OCI-LY7 (cell line): ENCODE results near the gene KLK12. TPM values are rescaled to one million over a fixed set of nuclear protein-coding genes. Genes with fewer than 3 reads are reported as not detected.
"Not testable (repeated sequence)": the region's sequence is repeated elsewhere in the genome, so short reads cannot be mapped to it uniquely, and the experiment has no call there.

Experiments used
- BruUV-seq: library from RNA; stranded (reverse); fragments of 400-500 nt; replicated peaks from 2 replicates; lab custom pipeline; 2021; lab: Mats Ljungman, UMichigan
- CTCF ChIA-PET: fragments of 300-600 bp; sonication (Branson Sonifier 250); formaldehyde crosslinking; loops from one replicate; lab custom pipeline; 2022; ENCODE audit warnings: antibody characterized with exemption; ENCODE audit not compliant: unreplicated experiment; lab: Charles Lee
- POLR2A ChIA-PET: fragments of 300-600 bp; sonication (Branson Sonifier 250); formaldehyde crosslinking; loops from one replicate; lab custom pipeline; 2022; ENCODE audit warnings: antibody characterized with exemption; lab: Charles Lee
- DNase-seq: peaks from one replicate; pipeline ENCODE4 v3.0.0-alpha.2; 2015; ENCODE audit warnings: low spot score
- H2AFZ ChIP-seq: fragments of 200-600 bp; sonication (generic), shearing (Covaris generic); 2 replicates; pipeline ENCODE4 v1.6.1; 2014; ENCODE audit warnings: mild to moderate bottlenecking, antibody characterized with exemption, low read length, moderate library complexity
- H3K27ac ChIP-seq: fragments of 200-600 bp; sonication (generic); 2 replicates; pipeline ENCODE4 v1.5.1; 2014; ENCODE audit warnings: mixed run types, low read depth, mild to moderate bottlenecking, moderate library complexity, low read length, inconsistent platforms; ENCODE audit not compliant: poor library complexity, severe bottlenecking
- H3K36me3 ChIP-seq: fragments of 200-600 bp; sonication (generic); 2 replicates; pipeline ENCODE4 v1.6.1; 2014; ENCODE audit warnings: mild to moderate bottlenecking, antibody characterized with exemption, low read length, moderate library complexity, mixed read lengths; ENCODE audit not compliant: insufficient read depth
- H3K4me1 ChIP-seq: fragments of 200-600 bp; sonication (generic); 2 replicates; pipeline ENCODE4 v1.5.1; 2014; ENCODE audit warnings: mild to moderate bottlenecking, low read length; ENCODE audit not compliant: insufficient read depth, poor library complexity, severe bottlenecking
- H3K4me2 ChIP-seq: fragments of 200-600 bp; sonication (generic); 2 replicates; pipeline ENCODE4 v1.6.1; 2014; ENCODE audit warnings: mild to moderate bottlenecking, low read length
- H3K4me3 ChIP-seq: fragments of 200-600 bp; sonication (generic); 2 replicates; pipeline ENCODE4 v1.5.1; 2014; ENCODE audit warnings: mild to moderate bottlenecking, low read depth, low read length; ENCODE audit not compliant: poor library complexity, severe bottlenecking
- H3K79me2 ChIP-seq: fragments of 200-600 bp; sonication (generic); 2 replicates; pipeline ENCODE4 v1.6.1; 2016; ENCODE audit warnings: low read depth, mild to moderate bottlenecking, low read length, moderate library complexity, mixed read lengths; ENCODE audit not compliant: insufficient read depth
- H3K9me2 ChIP-seq: fragments of 200-600 bp; sonication (generic); 2 replicates; pipeline ENCODE4 v1.6.1; 2016; ENCODE audit warnings: mild to moderate bottlenecking, low read length, mixed read lengths; ENCODE audit not compliant: insufficient read depth
- H3K9me3 ChIP-seq: fragments of 200-600 bp; sonication (generic); 2 replicates; pipeline ENCODE4 v1.6.1; 2014; ENCODE audit warnings: mild to moderate bottlenecking, mixed run types, low read length, mixed read lengths
- H4K20me1 ChIP-seq: fragments of 200-600 bp; sonication (generic); 2 replicates; pipeline ENCODE4 v1.6.1; 2014; ENCODE audit warnings: mild to moderate bottlenecking, antibody characterized with exemption, low read length, moderate library complexity, mixed read lengths; ENCODE audit not compliant: insufficient read depth
- EZH2phosphoT487 ChIP-seq: fragments of 200-600 bp; sonication (generic); IDR thresholded peaks from 2 replicates; pipeline ENCODE4 v1.6.1; 2018; ENCODE audit warnings: low read depth, borderline replicate concordance, mild to moderate bottlenecking, mixed run types, antibody characterized with exemption, low read length, moderate library complexity, mixed read lengths
- intact Hi-C: fragments of 100-400 bp; cut with micrococcal nuclease; formaldehyde crosslinking; loops from one replicate; pipeline ENCODE4 v1.10.0; 2022; ENCODE audit not compliant: unreplicated experiment
- total RNA-seq, 2 experiments: library from RNA; depleted of rRNA in 1 of 2; stranded (reverse); fragments of >200 nt in 1 of 2; shearing (Covaris generic) in 1 of 2; gene quantifications; 2 replicates each; pipeline ENCODE4 v1.2.3, GENCODE V29; 2014 to 2022
- TF ChIP-seq, protein P1 (sequence below): fragments of 200-600 bp; sonication (generic); conservative IDR thresholded peaks from 2 replicates; pipeline ENCODE4 v1.5.1; 2014; ENCODE audit warnings: mild to moderate bottlenecking, antibody characterized with exemption, low read length, moderate library complexity, mixed read lengths

Gene KLK12
- total RNA-seq, 2 experiments from 2014 or later = not detected

DNA sequence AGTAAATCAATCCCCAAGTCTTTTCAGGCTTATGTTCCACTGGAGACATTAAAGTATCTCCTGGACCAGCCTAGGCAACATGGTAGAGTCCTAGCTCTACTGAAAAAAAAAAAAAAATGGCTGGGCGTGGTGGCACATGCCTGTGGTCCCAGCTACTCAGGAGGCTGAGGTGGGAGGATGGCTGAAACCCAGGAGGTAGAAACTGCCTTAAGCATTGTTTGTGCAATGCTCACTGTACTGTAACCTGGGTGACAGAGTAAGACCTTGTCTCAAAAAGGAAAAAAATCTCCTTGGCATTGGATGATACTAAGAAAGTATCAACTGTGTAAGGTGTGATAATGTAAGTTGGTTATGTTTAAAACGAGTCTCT is 42.2 kb downstream of the KLK12 start:
- ChIA-PET CTCF (no interaction called here), POLR2A (no interaction called here)
- DNase-seq = no peak
- no TSS peak for BruUV-seq
- TF ChIP-seq, protein P1, sequence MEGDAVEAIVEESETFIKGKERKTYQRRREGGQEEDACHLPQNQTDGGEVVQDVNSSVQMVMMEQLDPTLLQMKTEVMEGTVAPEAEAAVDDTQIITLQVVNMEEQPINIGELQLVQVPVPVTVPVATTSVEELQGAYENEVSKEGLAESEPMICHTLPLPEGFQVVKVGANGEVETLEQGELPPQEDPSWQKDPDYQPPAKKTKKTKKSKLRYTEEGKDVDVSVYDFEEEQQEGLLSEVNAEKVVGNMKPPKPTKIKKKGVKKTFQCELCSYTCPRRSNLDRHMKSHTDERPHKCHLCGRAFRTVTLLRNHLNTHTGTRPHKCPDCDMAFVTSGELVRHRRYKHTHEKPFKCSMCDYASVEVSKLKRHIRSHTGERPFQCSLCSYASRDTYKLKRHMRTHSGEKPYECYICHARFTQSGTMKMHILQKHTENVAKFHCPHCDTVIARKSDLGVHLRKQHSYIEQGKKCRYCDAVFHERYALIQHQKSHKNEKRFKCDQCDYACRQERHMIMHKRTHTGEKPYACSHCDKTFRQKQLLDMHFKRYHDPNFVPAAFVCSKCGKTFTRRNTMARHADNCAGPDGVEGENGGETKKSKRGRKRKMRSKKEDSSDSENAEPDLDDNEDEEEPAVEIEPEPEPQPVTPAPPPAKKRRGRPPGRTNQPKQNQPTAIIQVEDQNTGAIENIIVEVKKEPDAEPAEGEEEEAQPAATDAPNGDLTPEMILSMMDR = no peak
- TF ChIP-seq EZH2phosphoT487 = no peak
- Histone ChIP-seq H3K36me3 (no peaks in the 10 kb centered on the region), H3K4me1 (no peaks in the 10 kb centered on the region), H3K9me3 (peaks cover 12% of the 10 kb centered on the region; the same call in 1 of the 2 replicates), H2AFZ (no peak overlapping the region), H3K79me2 (no peaks in the 10 kb centered on the region), H4K20me1 (no peaks in the 10 kb centered on the region), H3K9me2 (no peaks in the 10 kb centered on the region), H3K4me3 (no peak overlapping the region), H3K4me2 (no peak overlapping the region), H3K27ac (no peak overlapping the region)
- intact Hi-C loops = no loop called here

DNA sequence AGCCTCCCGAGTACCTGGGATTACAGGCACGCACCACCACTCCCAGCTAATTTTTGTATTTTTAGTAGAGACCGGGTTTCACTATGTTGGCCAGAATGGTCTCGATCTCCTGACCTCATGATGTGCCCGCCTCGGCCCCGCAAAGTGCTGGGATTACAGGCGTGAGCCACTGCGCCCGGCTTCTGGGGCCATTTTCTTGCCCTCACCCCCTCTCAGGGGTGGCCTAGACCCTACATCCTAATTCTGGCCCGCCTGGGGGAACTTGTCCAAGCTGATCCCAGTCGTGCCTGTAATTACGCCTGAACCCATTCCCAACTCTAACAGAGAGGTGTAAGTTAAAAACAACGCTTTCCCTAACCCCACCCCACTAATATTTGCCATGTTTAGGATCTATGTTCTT is 50.4 kb downstream of the KLK12 start:
- H3K9me3 ChIP-seq, H3K4me3 ChIP-seq, H3K36me3 ChIP-seq, H3K27ac ChIP-seq, H2AFZ ChIP-seq, POLR2A ChIA-PET, H3K4me2 ChIP-seq, BruUV-seq, intact Hi-C loops, H3K9me2 ChIP-seq, H3K79me2 ChIP-seq, H4K20me1 ChIP-seq, H3K4me1 ChIP-seq, DNase-seq, CTCF ChIA-PET: not testable (repeated sequence)

DNA sequence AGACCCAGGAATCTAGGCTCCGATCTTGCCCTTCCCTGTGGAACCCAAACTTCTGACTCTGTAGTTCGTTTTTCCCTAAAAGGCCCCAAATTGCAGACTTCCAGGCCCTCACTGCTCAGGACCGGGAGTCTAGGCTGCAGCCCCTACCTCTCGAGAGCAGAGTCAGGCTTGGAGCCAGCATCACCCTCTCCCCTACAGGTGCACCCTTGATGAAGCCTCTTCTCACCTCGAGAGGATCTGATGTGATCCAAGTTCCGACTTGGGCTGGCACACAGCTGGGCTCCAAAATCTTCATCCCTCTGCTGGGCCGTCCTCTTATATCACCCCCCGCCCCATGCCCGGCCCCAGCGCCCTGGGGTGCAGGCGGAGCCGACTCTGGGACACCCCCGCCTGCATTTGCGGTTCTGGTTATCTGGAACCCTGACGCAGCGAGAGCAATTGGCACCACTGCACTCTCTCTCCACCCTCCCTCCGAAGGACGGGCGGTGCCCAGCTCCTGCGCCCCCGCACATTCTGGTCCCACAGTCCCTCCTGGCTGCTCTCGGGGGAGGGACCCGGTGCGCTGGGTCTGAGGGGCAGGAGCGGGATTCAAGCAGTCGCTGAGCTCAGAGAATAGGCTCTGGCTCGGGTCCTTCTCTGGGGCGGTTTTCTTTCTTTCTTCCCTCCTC is 51.0 kb downstream of the KLK12 start, which contains the start of gene KLK7:
TSS of gene KLK7 (minus strand) at position 293 of the 668 bp plus-strand sequence. CDS start 1,518 bp downstream, outside the sequence.
- POLR2A ChIA-PET = no interaction called here
- BruUV-seq = no TSS peak
- Histone ChIP-seq H3K79me2 (no peaks in the 10 kb centered on the region), H3K4me2 (no peak within 1 kb of the TSS), H3K36me3 (no peaks in the 10 kb centered on the region), H3K9me2 (no peaks in the 10 kb centered on the region), H3K27ac (no peak within 1 kb of the TSS), H2AFZ (no peak within 1 kb of the TSS), H3K4me3 (no peak within 1 kb of the TSS), H3K4me1 (no peaks in the 10 kb centered on the region), H4K20me1 (no peaks in the 10 kb centered on the region), H3K9me3 (no peaks in the 10 kb centered on the region)
- intact Hi-C loops = no loop called here
- TF ChIP-seq, protein P1 = no peak
- TF ChIP-seq EZH2phosphoT487 = no peak
- CTCF ChIA-PET = no interaction called here
- no peak for DNase-seq
